ENCODE results near the gene OR7C2.

DNA sequence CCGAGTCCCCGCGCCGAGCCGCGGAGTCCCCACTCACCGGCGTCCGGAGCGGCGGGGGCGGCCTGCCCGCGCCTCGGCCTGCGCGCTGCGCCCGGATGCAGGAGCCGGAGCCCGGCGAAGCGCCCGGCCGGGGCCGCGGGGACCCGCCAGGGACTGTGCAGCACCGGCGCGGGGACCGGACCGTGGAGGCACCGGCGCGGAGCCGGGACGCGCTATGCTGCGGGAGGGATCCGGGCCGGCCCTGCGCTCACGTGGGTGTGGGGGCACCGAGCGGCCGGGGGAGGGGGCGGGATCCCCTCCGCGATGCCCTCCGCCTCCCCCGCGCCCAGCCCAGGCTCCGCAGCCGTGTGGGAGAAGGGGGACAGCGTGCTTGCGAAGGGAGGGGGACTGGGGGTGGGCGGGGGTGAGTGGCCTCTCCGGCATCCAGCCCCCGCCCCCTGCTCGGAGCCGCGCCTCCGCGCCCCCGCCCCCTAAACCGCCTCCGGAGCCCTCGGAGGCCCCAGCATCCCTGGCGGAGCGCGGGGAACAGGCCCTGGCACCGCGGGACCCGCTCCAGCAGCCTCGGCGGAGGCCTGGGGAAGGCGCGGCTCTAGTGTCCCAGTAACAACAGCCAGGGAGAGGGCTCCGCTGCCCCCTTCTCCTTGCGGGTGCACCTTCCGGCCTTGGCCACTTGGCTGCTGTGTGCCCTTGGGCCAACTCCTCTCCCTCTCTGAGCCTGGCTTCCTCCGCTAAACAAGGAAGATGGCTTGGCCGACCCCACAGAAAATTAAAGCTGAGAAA is 38.4 kb downstream of the OR7C2 start, which contains the start of gene SLC1A6:
- TF ChIP-seq, protein P1, sequence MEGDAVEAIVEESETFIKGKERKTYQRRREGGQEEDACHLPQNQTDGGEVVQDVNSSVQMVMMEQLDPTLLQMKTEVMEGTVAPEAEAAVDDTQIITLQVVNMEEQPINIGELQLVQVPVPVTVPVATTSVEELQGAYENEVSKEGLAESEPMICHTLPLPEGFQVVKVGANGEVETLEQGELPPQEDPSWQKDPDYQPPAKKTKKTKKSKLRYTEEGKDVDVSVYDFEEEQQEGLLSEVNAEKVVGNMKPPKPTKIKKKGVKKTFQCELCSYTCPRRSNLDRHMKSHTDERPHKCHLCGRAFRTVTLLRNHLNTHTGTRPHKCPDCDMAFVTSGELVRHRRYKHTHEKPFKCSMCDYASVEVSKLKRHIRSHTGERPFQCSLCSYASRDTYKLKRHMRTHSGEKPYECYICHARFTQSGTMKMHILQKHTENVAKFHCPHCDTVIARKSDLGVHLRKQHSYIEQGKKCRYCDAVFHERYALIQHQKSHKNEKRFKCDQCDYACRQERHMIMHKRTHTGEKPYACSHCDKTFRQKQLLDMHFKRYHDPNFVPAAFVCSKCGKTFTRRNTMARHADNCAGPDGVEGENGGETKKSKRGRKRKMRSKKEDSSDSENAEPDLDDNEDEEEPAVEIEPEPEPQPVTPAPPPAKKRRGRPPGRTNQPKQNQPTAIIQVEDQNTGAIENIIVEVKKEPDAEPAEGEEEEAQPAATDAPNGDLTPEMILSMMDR (IDR thresholded peaks at IDR 0.05; ENCODE audit: poor library complexity, severe bottlenecking), result peak; percentile 38
- TF ChIP-seq POLR2AphosphoS5 (IDR thresholded peaks at IDR 0.05), result peak; percentile 30
- TF ChIP-seq RAD21 (conservative IDR thresholded peaks at IDR 0.05), result no peak
- no peak for TF ChIP-seq TAF1 (IDR thresholded peaks at IDR 0.05; ENCODE audit: low read depth)
- peak; percentile 17 for TF ChIP-seq EP300 (conservative IDR thresholded peaks at IDR 0.05; ENCODE audit: poor library complexity, severe bottlenecking)
- TF ChIP-seq, protein P2, sequence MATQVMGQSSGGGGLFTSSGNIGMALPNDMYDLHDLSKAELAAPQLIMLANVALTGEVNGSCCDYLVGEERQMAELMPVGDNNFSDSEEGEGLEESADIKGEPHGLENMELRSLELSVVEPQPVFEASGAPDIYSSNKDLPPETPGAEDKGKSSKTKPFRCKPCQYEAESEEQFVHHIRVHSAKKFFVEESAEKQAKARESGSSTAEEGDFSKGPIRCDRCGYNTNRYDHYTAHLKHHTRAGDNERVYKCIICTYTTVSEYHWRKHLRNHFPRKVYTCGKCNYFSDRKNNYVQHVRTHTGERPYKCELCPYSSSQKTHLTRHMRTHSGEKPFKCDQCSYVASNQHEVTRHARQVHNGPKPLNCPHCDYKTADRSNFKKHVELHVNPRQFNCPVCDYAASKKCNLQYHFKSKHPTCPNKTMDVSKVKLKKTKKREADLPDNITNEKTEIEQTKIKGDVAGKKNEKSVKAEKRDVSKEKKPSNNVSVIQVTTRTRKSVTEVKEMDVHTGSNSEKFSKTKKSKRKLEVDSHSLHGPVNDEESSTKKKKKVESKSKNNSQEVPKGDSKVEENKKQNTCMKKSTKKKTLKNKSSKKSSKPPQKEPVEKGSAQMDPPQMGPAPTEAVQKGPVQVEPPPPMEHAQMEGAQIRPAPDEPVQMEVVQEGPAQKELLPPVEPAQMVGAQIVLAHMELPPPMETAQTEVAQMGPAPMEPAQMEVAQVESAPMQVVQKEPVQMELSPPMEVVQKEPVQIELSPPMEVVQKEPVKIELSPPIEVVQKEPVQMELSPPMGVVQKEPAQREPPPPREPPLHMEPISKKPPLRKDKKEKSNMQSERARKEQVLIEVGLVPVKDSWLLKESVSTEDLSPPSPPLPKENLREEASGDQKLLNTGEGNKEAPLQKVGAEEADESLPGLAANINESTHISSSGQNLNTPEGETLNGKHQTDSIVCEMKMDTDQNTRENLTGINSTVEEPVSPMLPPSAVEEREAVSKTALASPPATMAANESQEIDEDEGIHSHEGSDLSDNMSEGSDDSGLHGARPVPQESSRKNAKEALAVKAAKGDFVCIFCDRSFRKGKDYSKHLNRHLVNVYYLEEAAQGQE (IDR thresholded peaks at IDR 0.05; ENCODE audit: borderline replicate concordance), result no peak
- peak; percentile 13 for TF ChIP-seq MXI1 (conservative IDR thresholded peaks at IDR 0.05; ENCODE audit: poor library complexity, severe bottlenecking)
- TF ChIP-seq EZH2 (IDR thresholded peaks at IDR 0.05; ENCODE audit: borderline replicate concordance, insufficient read depth, low read length, poor library complexity, severe bottlenecking), result no peak
- TF ChIP-seq SMC3 (conservative IDR thresholded peaks at IDR 0.05; ENCODE audit: poor library complexity), result no peak

All from neural cell (in vitro differentiated cells).